GM10847 (cell line): ENCODE results near the gene NT5C3A.
A peak's percentile ranks its signal among the peaks of the same experiment; 100 is the strongest.

Experiments
- POLR2A ChIP-seq: IDR thresholded peaks from 2 replicates; pipeline ENCODE4 v1.6.1; 2011; ENCODE audit not compliant: insufficient read length; ENCODE audit errors: extremely low read depth

The NT5C3A gene

GRCh38 chr7:33055158-33055557 lies 7.4 kb downstream of the NT5C3A start:
- TF ChIP-seq POLR2A: no peak

GRCh38 chr7:33054261-33054964 lies 8.2 kb downstream of the NT5C3A start:
- no peak for TF ChIP-seq POLR2A

- TF ChIP-seq POLR2A: no peak
These were observed 8.9 kb downstream of the NT5C3A start for GRCh38 chr7:33053721-33054120.

GRCh38 chr7:33050535-33051318 lies 11.8 kb downstream of the NT5C3A start:
- no peak for TF ChIP-seq POLR2A

- no peak for TF ChIP-seq POLR2A
These were observed 13.9 kb downstream of the NT5C3A start for GRCh38 chr7:33048704-33049103.

DNA sequence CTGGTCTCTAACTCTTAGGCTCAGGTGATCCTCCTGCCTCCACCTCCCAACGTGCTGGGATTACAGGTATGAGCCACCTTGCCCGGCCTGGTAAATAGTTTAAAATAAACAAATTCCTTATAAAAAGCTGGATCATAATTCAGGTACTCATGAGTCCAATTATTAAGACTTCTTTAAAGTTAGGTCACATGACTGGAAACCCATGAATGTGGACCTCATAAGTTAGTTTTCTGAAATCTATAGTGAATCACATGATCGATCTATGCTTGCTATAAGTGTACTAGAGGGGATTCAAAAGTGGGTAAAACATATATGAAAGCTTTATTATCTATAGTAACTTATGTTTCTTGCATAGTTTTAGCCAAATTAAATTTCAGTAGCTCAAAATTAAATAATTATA lies 14.3 kb downstream of the NT5C3A start:
- no peak for TF ChIP-seq POLR2A

- no peak for TF ChIP-seq POLR2A
These were observed 17.6 kb downstream of the NT5C3A start for GRCh38 chr7:33044986-33045385.

DNA sequence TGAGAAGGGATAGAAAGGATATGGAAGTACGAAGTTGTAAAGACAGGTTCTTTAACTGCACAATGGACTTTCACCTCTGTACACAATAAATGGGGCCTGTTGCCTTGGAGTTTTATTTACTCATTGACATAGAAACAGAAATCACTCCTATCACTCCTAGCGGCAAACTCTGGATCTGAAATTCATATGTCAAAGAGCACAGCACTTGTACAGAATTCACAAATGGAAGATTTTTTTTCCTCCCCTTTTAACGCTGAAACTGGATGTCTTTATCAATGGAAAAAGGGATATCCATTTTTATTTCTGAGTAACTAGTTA lies 18.2 kb downstream of the NT5C3A start:
- no peak for TF ChIP-seq POLR2A

DNA sequence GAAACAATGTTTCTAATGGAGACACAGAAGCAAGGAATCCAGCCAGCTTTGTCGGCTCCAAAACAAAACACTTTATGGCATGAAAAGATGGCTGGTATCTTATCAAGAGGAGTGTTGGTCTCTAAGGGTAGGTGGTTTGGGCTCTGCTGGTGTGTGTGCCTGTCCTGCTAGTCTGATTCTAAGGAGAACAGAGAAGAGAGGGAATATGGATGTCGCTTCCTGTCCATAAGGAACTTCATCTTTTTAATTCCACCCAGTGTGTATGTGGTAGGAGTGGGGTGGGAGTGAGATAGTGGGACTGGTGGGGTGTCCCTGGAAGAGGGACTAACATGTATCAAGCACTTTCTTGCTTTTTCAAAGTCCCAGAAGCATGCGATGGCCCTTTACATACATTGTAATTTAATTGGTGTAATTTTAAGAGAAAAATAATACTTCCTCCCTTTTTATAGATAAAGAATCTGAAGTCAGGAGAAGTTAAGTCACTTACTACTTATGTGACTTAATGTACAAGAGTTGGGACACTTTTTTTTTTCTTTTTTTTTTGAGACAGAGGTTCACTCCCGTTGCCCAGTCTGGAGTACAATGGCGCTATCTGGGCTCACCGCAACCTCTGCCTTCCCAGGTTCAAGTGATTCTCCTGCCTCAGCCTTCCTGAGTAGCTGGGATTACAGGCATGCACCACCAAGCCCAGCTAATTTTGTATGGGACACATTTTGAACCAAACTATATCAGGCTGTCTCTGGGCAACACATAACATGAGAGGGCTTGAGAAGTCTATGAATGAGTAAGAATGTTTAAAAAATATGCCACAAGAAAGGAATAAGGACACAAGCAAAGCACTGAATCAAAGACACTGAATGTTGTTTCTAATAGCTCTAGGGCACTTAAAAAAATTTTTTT lies 18.8 kb downstream of the NT5C3A start:
- TF ChIP-seq POLR2A: no peak

DNA sequence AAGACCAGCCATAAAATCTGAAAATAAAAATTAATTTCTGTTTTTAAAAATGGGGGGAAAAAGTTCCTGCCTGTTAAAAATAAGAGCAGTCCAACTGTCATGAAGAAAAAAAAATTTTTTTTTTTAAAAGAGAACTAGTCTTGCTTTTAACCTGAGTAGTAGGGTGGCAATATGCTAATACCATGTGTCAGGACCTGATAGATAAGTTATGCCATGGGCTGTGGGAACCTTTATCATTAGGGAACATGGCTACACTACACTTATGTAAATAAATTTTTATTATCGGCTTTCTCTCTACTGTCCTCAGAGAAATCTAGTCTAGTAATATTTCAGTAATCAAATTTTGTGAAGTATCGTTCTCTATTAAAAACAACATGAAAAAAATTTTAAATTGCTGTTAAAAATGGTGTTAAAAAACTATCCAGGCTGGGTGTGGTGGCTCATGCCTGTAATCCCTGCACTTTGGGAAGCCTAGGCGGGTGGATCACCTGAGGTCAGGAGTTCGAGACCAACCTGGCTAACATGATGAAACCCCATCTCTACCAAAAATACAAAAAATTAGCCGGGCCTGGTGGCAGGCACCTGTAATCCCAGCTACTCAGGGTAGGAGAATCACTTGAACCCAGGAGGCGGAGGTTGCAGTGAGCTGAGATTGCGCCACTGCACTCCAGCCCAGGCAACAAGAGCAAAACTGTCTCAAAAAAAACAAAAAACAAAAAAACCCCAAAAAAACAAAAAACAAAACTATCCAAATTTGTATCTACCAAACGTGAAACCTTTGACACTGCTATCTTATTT lies 20.7 kb downstream of the NT5C3A start:
- TF ChIP-seq POLR2A: no peak

DNA sequence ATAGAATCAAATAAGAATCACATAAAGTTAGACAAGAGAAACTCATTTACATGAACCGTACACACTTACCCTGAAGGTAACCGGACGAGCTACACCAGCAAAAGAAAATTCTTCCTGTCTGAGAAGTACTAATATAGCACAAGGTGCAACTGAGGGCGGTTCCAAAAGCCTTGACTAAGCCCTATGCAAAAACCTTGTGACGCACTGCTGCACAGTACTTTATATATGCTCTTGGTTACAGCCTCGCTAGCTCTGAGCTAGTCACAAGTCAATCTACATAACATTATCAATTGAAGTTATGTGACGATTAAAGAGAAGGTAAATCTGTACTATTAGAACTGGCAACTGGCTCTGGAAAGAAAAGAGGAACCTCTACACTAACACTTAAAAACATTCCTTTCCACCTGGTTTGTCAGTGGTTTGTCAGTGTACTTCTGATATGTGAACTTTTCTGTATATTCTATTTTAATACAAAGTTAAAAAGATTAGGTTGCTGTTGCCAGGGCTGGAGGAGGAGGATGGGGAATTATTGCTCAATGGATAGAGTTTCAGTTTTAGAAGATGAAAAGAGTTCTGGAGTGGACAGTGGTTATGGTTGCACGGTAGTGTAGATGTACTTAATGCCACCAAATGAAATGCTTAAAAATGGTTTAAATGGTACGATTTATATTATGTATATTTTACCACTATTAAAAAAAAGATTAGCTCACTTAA lies 21.6 kb downstream of the NT5C3A start:
- TF ChIP-seq POLR2A: peak; percentile 40

GRCh38 chr7:33039903-33040292 lies 22.7 kb downstream of the NT5C3A start:
- no peak for TF ChIP-seq POLR2A

- TF ChIP-seq POLR2A: no peak
These were observed 23.2 kb downstream of the NT5C3A start for GRCh38 chr7:33039257-33039902.

GRCh38 chr7:33038639-33039038 lies 23.9 kb downstream of the NT5C3A start:
- no peak for TF ChIP-seq POLR2A
